HEK293 (cell line): ENCODE data around the gene SF1.

Experiments
- CTCF ChIA-PET: fragments of 350-600 bp; formaldehyde crosslinking; extraction: SDS; loops from one replicate; lab custom pipeline; 2021; ENCODE audit warnings: antibody characterized with exemption; lab: Yijun Ruan, JAX
- POLR2A ChIA-PET: fragments of 300-600 bp; formaldehyde crosslinking; extraction: SDS; loops from one replicate; lab custom pipeline; 2020; ENCODE audit warnings: antibody characterized with exemption, inconsistent platforms; lab: Yijun Ruan, JAX
- H3K27ac ChIP-seq: fragments of 200-500 bp; sonication (Bioruptor generic); 2 replicates; pipeline ENCODE4 v1.5.1; 2014; ENCODE audit warnings: low read depth, low read length, control low read depth, inconsistent platforms; ENCODE audit errors: extremely low read depth
- H3K36me3 ChIP-seq, 2 experiments: fragments of 200-500 bp in 1 of 2; sonication (Bioruptor generic) in 1 of 2; 1 replicate in 1 of 2; 2 replicates in 1 of 2; pipeline ENCODE4 v1.5.1; 2014 to 2017; ENCODE audit warnings: inconsistent platforms in 2 of 2, low read length in 2 of 2; ENCODE audit not compliant: control insufficient read depth in 2 of 2, insufficient read depth in 1 of 2
- H3K4me1 ChIP-seq: fragments of 200-500 bp; sonication (Bioruptor generic); 2 replicates; pipeline ENCODE4 v1.5.1; 2014; ENCODE audit warnings: mild to moderate bottlenecking, low read length, inconsistent platforms; ENCODE audit not compliant: control insufficient read depth, insufficient read depth
- H3K4me3 ChIP-seq: 2 replicates; pipeline ENCODE4 v1.5.1; 2011; ENCODE audit warnings: low read depth, mild to moderate bottlenecking, control low read depth, low read length, moderate library complexity
- H3K9me3 ChIP-seq: fragments of 200-500 bp; sonication (Bioruptor generic); 2 replicates; pipeline ENCODE4 v1.5.1; 2014; ENCODE audit warnings: low read depth, low read length, inconsistent platforms; ENCODE audit not compliant: control insufficient read depth, insufficient read depth
- AEBP2 ChIP-seq: fragments of 450-650 bp; formaldehyde crosslinking; IDR thresholded peaks from 2 replicates; pipeline ENCODE4 v1.5.1; 2016; ENCODE audit warnings: missing biosample characterization, missing genetic modification characterization, borderline replicate concordance
- FEZF1 ChIP-seq: fragments of 450-650 bp; formaldehyde crosslinking; IDR thresholded peaks from 2 replicates; pipeline ENCODE4 v1.5.1; 2016; ENCODE audit warnings: missing biosample characterization, missing genetic modification characterization
- GLIS1 ChIP-seq: fragments of 450-650 bp; formaldehyde crosslinking; IDR thresholded peaks from 2 replicates; pipeline ENCODE4 v1.5.1; 2016; ENCODE audit warnings: missing biosample characterization, missing genetic modification characterization
- KLF1 ChIP-seq: fragments of 450-650 bp; formaldehyde crosslinking; IDR thresholded peaks from 2 replicates; pipeline ENCODE4 v1.5.1; 2016; ENCODE audit warnings: missing biosample characterization, missing genetic modification characterization
- MEIS1 ChIP-seq: sonication (generic); formaldehyde crosslinking; IDR thresholded peaks from 2 replicates; pipeline ENCODE4 v1.8.1; 2022; ENCODE audit warnings: missing genetic modification reagents, mild to moderate bottlenecking, borderline replicate concordance
- PRDM10 ChIP-seq: fragments of 450-650 bp; formaldehyde crosslinking; IDR thresholded peaks from 2 replicates; pipeline ENCODE4 v1.5.1; 2016; ENCODE audit warnings: missing biosample characterization, missing genetic modification characterization
- ZBTB17 ChIP-seq: fragments of 450-650 bp; formaldehyde crosslinking; IDR thresholded peaks from 2 replicates; pipeline ENCODE4 v1.5.1; 2016; ENCODE audit warnings: missing biosample characterization, missing genetic modification characterization
- ZEB2 ChIP-seq: fragments of 450-650 bp; formaldehyde crosslinking; IDR thresholded peaks from 2 replicates; pipeline ENCODE4 v1.5.1; 2016; ENCODE audit warnings: missing biosample characterization, missing genetic modification characterization
- ZFHX2 ChIP-seq: fragments of 450-650 bp; formaldehyde crosslinking; conservative IDR thresholded peaks from 2 replicates; pipeline ENCODE4 v1.5.1; 2016; ENCODE audit warnings: missing biosample characterization, missing genetic modification characterization
- ZIC2 ChIP-seq: fragments of 450-650 bp; formaldehyde crosslinking; IDR thresholded peaks from 2 replicates; pipeline ENCODE4 v1.5.1; 2016; ENCODE audit warnings: missing biosample characterization, missing genetic modification characterization
- ZNF10 ChIP-seq: fragments of 450-650 bp; formaldehyde crosslinking; IDR thresholded peaks from 2 replicates; pipeline ENCODE4 v1.5.1; 2017; ENCODE audit warnings: missing biosample characterization, missing genetic modification characterization
- ZNF19 ChIP-seq: fragments of 450-650 bp; formaldehyde crosslinking; IDR thresholded peaks from 2 replicates; pipeline ENCODE4; 2016; ENCODE audit warnings: missing biosample characterization, missing genetic modification characterization, low read depth
- ZNF354C ChIP-seq: fragments of 450-650 bp; formaldehyde crosslinking; IDR thresholded peaks from 2 replicates; pipeline ENCODE4 v1.5.1; 2016; ENCODE audit warnings: missing biosample characterization, missing genetic modification characterization, low read depth, borderline replicate concordance
- ZNF48 ChIP-seq: fragments of 450-650 bp; formaldehyde crosslinking; IDR thresholded peaks from 2 replicates; pipeline ENCODE4 v1.5.1; 2016; ENCODE audit warnings: missing biosample characterization, missing genetic modification characterization
- ZNF501 ChIP-seq: fragments of 450-650 bp; formaldehyde crosslinking; IDR thresholded peaks from 2 replicates; pipeline ENCODE4 v1.5.1; 2016; ENCODE audit warnings: missing biosample characterization, missing genetic modification characterization
- ZNF544 ChIP-seq: fragments of 450-650 bp; formaldehyde crosslinking; IDR thresholded peaks from 2 replicates; pipeline ENCODE4 v1.5.0; 2017; ENCODE audit warnings: missing biosample characterization, missing genetic modification characterization
- ZNF555 ChIP-seq: fragments of 450-650 bp; formaldehyde crosslinking; conservative IDR thresholded peaks from 2 replicates; pipeline ENCODE4 v1.5.1; 2017; ENCODE audit warnings: missing biosample characterization, mild to moderate bottlenecking, missing genetic modification characterization, inconsistent platforms
- ZNF600 ChIP-seq: fragments of 450-650 bp; formaldehyde crosslinking; IDR thresholded peaks from 2 replicates; pipeline ENCODE4 v1.5.1; 2016; ENCODE audit warnings: missing biosample characterization, missing genetic modification characterization
- ZNF654 ChIP-seq: fragments of 450-650 bp; formaldehyde crosslinking; IDR thresholded peaks from 2 replicates; pipeline ENCODE4 v1.5.1; 2016; ENCODE audit warnings: low read depth, missing biosample characterization, missing genetic modification characterization

Gene SF1

GRCh38 chr11:64726867-64727530, 51.3 kb downstream of the SF1 start:
- H3K27ac ChIP-seq: no peak overlapping the region
- peak; percentile 16; the same call in 1 of the 2 replicates for TF ChIP-seq ZFHX2 (tag by site-specific recombination)
- TF ChIP-seq FEZF1 (tag by site-specific recombination): no peak
- TF ChIP-seq ZIC2 (tag by site-specific recombination): peak; percentile 12; the same call in 1 of the 2 replicates
- TF ChIP-seq ZEB2 (tag by site-specific recombination): no peak
- no peaks in the 10 kb centered on the region for H3K9me3 ChIP-seq
- ChIA-PET CTCF (interaction anchor here (0.6 to 2.4 kb wide), 5 partner anchors 22 to 1851 kb away, joined by 3 to 15 read pairs (median 5); no protein-coding TSS in a partner anchor), POLR2A (interaction anchor here (0.7 kb wide), 1 partner anchor 34 kb away, joined by 3 read pairs; no protein-coding TSS in a partner anchor)
- no peak overlapping the region for H3K4me3 ChIP-seq
- H3K36me3 ChIP-seq: no peaks in the 10 kb centered on the region
- H3K4me1 ChIP-seq: no peaks in the 10 kb centered on the region

- Histone ChIP-seq H3K9me3 (no peaks in the 10 kb centered on the region), H3K4me1 (no peaks in the 10 kb centered on the region), H3K4me3 (no peak overlapping the region), H3K36me3 (no peaks in the 10 kb centered on the region)
- ChIA-PET CTCF (interaction anchor here (0.6 to 2.4 kb wide), 6 partner anchors 9 to 236 kb away, joined by 3 to 15 read pairs (median 5); no protein-coding TSS in a partner anchor), POLR2A (no interaction called here)
- TF ChIP-seq ZNF19 (tag by site-specific recombination) (no peak), ZNF544 (tag by site-specific recombination) (no peak), ZIC2 (tag by site-specific recombination) (peak; percentile 71)
- TF ChIP-seq, all 188 proteins: peak for 1
- no peak overlapping the region for H3K27ac ChIP-seq
Observed at GRCh38 chr11:64726211-64726641, 52.1 kb downstream of the SF1 start.

- no peak overlapping the region for H3K27ac ChIP-seq
- ChIA-PET CTCF (interaction anchor here (1.0 to 1.1 kb wide), 3 partner anchors 16 to 235 kb away, joined by 4 to 7 read pairs (median 5); no protein-coding TSS in a partner anchor), POLR2A (no interaction called here)
- no peaks in the 10 kb centered on the region for H3K36me3 ChIP-seq
- TF ChIP-seq ZNF48 (tag by site-specific recombination) (no peak), ZBTB17 (peak; percentile 48; the same call in 1 of the 2 replicates)
- H3K9me3 ChIP-seq: no peaks in the 10 kb centered on the region
- H3K4me3 ChIP-seq: no peak overlapping the region
- H3K4me1 ChIP-seq: no peaks in the 10 kb centered on the region
Observed at GRCh38 chr11:64724863-64725532, 53.3 kb downstream of the SF1 start.

- POLR2A ChIA-PET: no interaction called here
- no peaks in the 10 kb centered on the region for H3K4me1 ChIP-seq
- H3K36me3 ChIP-seq: no peaks in the 10 kb centered on the region
- CTCF ChIA-PET: interaction anchor here (0.6 to 1.0 kb wide), 3 partner anchors 20 to 54 kb away, joined by 3 to 4 read pairs (median 3); no protein-coding TSS in a partner anchor
- H3K9me3 ChIP-seq: no peaks in the 10 kb centered on the region
- no peak overlapping the region for H3K4me3 ChIP-seq
- no peak overlapping the region for H3K27ac ChIP-seq
- TF ChIP-seq ZNF501 (tag by site-specific recombination) (no peak), ZNF654 (tag by site-specific recombination) (no peak), KLF1 (no peak), PRDM10 (tag by site-specific recombination) (no peak), ZNF10 (no peak), FEZF1 (tag by site-specific recombination) (no peak), MEIS1 (CRISPR knock-in tag) (no peak), ZNF354C (tag by site-specific recombination) (no peak), ZNF555 (no peak), AEBP2 (tag by site-specific recombination) (no peak), ZNF600 (tag by site-specific recombination) (no peak), GLIS1 (tag by site-specific recombination) (no peak)
Observed at GRCh38 chr11:64723907-64724862, 54.2 kb downstream of the SF1 start.
